K562 (cell line): ENCODE measurements around the gene TLCD1. TPM values are rescaled to one million over a fixed set of nuclear protein-coding genes. Genes with fewer than 3 reads are reported as not detected.

Experiments
- CCAR2 ChIP-seq: fragments of 200-400 bp; formaldehyde crosslinking; IDR thresholded peaks from 2 replicates; pipeline ENCODE4 v1.6.1; 2017; ENCODE audit warnings: mild to moderate bottlenecking, low read depth, low read length
- CGGBP1 ChIP-seq: fragments of 250-450 bp; sonication (Bioruptor Pico); IDR thresholded peaks from 2 replicates; pipeline ENCODE4 v1.9.0; 2021; ENCODE audit warnings: mild to moderate bottlenecking
- ETV1 ChIP-seq: fragments of 450-650 bp; conservative IDR thresholded peaks from 2 replicates; pipeline ENCODE4 v1.6.1; 2016; ENCODE audit warnings: missing genetic modification characterization, control low read depth, low read depth, missing compliant biosample characterization
- FOXK1 ChIP-seq: sonication (generic); formaldehyde crosslinking; IDR thresholded peaks from 2 replicates; pipeline ENCODE4 v1.8.0; 2022; ENCODE audit warnings: missing genetic modification reagents, mild to moderate bottlenecking, borderline replicate concordance
- HCFC1 ChIP-seq: IDR thresholded peaks from 2 replicates; pipeline ENCODE4 v1.6.1; 2012; ENCODE audit warnings: low read depth, low read length, improper control_type of control experiment
- KDM4B ChIP-seq, 2 experiments: fragments of 450-650 bp in 1 of 2; sonication (generic) in 1 of 2; IDR thresholded peaks; 2 replicates each; pipeline ENCODE4 v1.6.1; 2016 to 2017; ENCODE audit warnings: borderline replicate concordance in 2 of 2, antibody characterized with exemption in 1 of 2, low read depth in 1 of 2, mild to moderate bottlenecking in 1 of 2
- MEIS2 ChIP-seq: fragments of 450-650 bp; IDR thresholded peaks from 2 replicates; pipeline ENCODE4 v1.6.1; 2014; ENCODE audit warnings: mild to moderate bottlenecking; ENCODE audit not compliant: partially characterized antibody
- MYC ChIP-seq, 2 experiments: fragments of 250-450 bp in 1 of 2; sonication (Bioruptor Pico) in 1 of 2; IDR thresholded peaks; 2 replicates each; pipeline versions ENCODE4 v1.5.1 to v1.6.1; 2012 to 2021; ENCODE audit warnings: low read depth in 2 of 2, borderline replicate concordance in 1 of 2, improper control_type of control experiment in 1 of 2, low read length in 1 of 2, mild to moderate bottlenecking in 1 of 2, moderate library complexity in 1 of 2
- MYNN ChIP-seq, 2 experiments: sonication (generic); formaldehyde crosslinking in 1 of 2; IDR thresholded peaks; 2 replicates each; pipeline versions ENCODE4 v1.5.0 to v1.6.1; 2016 to 2020; ENCODE audit warnings: antibody characterized with exemption in 1 of 2, missing genetic modification reagents in 1 of 2
- NFRKB ChIP-seq: fragments of 450-650 bp; IDR thresholded peaks from 2 replicates; pipeline ENCODE4 v1.6.1; 2016; ENCODE audit warnings: low read depth
- POLR2B ChIP-seq: fragments of 450-650 bp; IDR thresholded peaks from 2 replicates; pipeline ENCODE4 v1.6.1; 2018; ENCODE audit warnings: low read depth; ENCODE audit not compliant: partially characterized antibody
- RCOR1 ChIP-seq, 2 experiments: IDR thresholded peaks; 2 replicates each; pipeline ENCODE4 v1.6.1; 2012; ENCODE audit warnings: low read depth in 2 of 2, low read length in 2 of 2, borderline replicate concordance in 1 of 2, improper control_type of control experiment in 1 of 2
- SNRNP70 ChIP-seq: fragments of 200-400 bp; formaldehyde crosslinking; optimal IDR thresholded peaks from 2 replicates; pipeline ENCODE3; 2017; ENCODE audit warnings: low read depth, low read length
- TAF1 ChIP-seq: IDR thresholded peaks from 2 replicates; pipeline ENCODE4 v1.6.1; 2011; ENCODE audit warnings: mild to moderate bottlenecking, low read length, moderate library complexity; ENCODE audit not compliant: insufficient read depth, control insufficient read depth, severe bottlenecking; ENCODE audit errors: extremely low read depth
- TRIM28 ChIP-seq: fragments of 450-650 bp; IDR thresholded peaks from 2 replicates; pipeline ENCODE4 v1.6.1; 2017
- ZEB2 ChIP-seq: fragments of 450-650 bp; IDR thresholded peaks from 2 replicates; pipeline ENCODE4 v1.6.1; 2016
- ZNF431 ChIP-seq: sonication (generic); formaldehyde crosslinking; IDR thresholded peaks from 2 replicates; pipeline ENCODE4 v1.8.0; 2022; ENCODE audit warnings: mild to moderate bottlenecking, missing genetic modification reagents
- polyA plus RNA-seq, 8 experiments: library from polyadenylated mRNA; depleted of rRNA in 4 of 8; stranded (reverse) in 5 of 8; unstranded in 3 of 8; fragments of >200 nt; fragmentation: Nextera tagmentation in 2 of 8; fragmentation: Illumina TruSeq in 1 of 8; extraction: Ambion mirVana in 2 of 8; extraction: Trizol in 1 of 8; gene quantifications; 2 replicates each; pipeline versions ENCODE4 v1.2.1 to v1.2.3, GENCODE V29; 2011 to 2014; ENCODE audit warnings: inconsistent platforms in 1 of 8, missing spikeins in 1 of 8
- total RNA-seq, 7 experiments: library from RNA; depleted of rRNA in 6 of 7; stranded (reverse); fragments of >200 nt in 6 of 7; fragmentation: Illumina TruSeq in 2 of 7; extraction: Trizol in 2 of 7; gene quantifications; 2 replicates each; pipeline versions ENCODE4 v1.2.1 to v1.2.3, GENCODE V29; 2011 to 2021; ENCODE audit warnings: low replicate concordance in 1 of 7
- TF ChIP-seq, protein P1 (sequence below): sonication (generic); formaldehyde crosslinking; IDR thresholded peaks from 2 replicates; pipeline ENCODE4 v1.8.0; 2022; ENCODE audit warnings: mild to moderate bottlenecking, missing genetic modification reagents
- TF ChIP-seq, protein P2 (sequence below): sonication (generic); formaldehyde crosslinking; IDR thresholded peaks from 2 replicates; pipeline ENCODE4 v1.8.0; 2022; ENCODE audit warnings: mild to moderate bottlenecking, missing genetic modification reagents

Gene TLCD1
- total and polyA plus RNA-seq, 9 of the 15 experiments (the other 6 are each of a cell fraction or from before 2014, with no cell fraction given), result 6.8 to 37.7 (median 21.7) TPM

GRCh38 chr17:28728364-28729200, 2.5 kb upstream of the TLCD1 start, which contains the start of gene NEK8 (continued):
- TF ChIP-seq, protein P1, sequence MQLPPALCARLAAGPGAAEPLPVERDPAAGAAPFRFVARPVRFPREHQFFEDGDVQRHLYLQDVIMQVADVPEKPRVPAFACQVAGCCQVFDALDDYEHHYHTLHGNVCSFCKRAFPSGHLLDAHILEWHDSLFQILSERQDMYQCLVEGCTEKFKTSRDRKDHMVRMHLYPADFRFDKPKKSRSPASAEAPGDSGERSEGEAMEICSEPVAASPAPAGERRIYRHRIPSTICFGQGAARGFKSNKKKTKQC, result peak; percentile 44; the same call in 1 of the 2 replicates
- TF ChIP-seq KDM4B (IDR thresholded peaks at IDR 0.05; ENCODE audit: borderline replicate concordance in 2 of 2, low read depth in 1 of 2) (peak in 1 of 2 experiments; percentile 11; a peak in 1 of 4 replicates), CCAR2 (0 out of 2 replicates have a peak, but pooled peaks have one; percentile 70), POLR2B (peak; percentile 84), ETV1 (tag) (peak; percentile 78), ZNF431 (CRISPR knock-in tag) (0 out of 2 replicates have a peak, but pooled peaks have one; percentile 36), MYNN (IDR thresholded peaks at IDR 0.05) (no peak), MYNN (CRISPR knock-in tag; IDR thresholded peaks at IDR 0.05) (no peak), TRIM28 (no peak), ZEB2 (0 out of 2 replicates have a peak, but pooled peaks have one; percentile 11), TAF1 (peak; percentile 70), HCFC1 (peak; percentile 10; the same call in 1 of the 2 replicates), NFRKB (peak; percentile 65; the same call in 1 of the 2 replicates), FOXK1 (CRISPR knock-in tag) (0 out of 2 replicates have a peak, but pooled peaks have one; percentile 82), RCOR1 (IDR thresholded peaks at IDR 0.05; ENCODE audit: borderline replicate concordance in 1 of 2, low read depth in 2 of 2, low read length in 2 of 2) (0 out of 4 replicates have a peak, but pooled peaks of 1 of the 2 experiments have one; percentile 1), MYC (IDR thresholded peaks at IDR 0.05; ENCODE audit: low read depth, low read length) (peak; percentile 93), MYC (CRISPR knock-in tag; IDR thresholded peaks at IDR 0.05; ENCODE audit: borderline replicate concordance, low read depth) (peak; percentile 86; the same call in 1 of the 2 replicates), CGGBP1 (CRISPR knock-in tag) (0 out of 2 replicates have a peak, but pooled peaks have one; percentile 20), SNRNP70 (no peak), MEIS2 (peak; percentile 53)
- TF ChIP-seq, protein P2, sequence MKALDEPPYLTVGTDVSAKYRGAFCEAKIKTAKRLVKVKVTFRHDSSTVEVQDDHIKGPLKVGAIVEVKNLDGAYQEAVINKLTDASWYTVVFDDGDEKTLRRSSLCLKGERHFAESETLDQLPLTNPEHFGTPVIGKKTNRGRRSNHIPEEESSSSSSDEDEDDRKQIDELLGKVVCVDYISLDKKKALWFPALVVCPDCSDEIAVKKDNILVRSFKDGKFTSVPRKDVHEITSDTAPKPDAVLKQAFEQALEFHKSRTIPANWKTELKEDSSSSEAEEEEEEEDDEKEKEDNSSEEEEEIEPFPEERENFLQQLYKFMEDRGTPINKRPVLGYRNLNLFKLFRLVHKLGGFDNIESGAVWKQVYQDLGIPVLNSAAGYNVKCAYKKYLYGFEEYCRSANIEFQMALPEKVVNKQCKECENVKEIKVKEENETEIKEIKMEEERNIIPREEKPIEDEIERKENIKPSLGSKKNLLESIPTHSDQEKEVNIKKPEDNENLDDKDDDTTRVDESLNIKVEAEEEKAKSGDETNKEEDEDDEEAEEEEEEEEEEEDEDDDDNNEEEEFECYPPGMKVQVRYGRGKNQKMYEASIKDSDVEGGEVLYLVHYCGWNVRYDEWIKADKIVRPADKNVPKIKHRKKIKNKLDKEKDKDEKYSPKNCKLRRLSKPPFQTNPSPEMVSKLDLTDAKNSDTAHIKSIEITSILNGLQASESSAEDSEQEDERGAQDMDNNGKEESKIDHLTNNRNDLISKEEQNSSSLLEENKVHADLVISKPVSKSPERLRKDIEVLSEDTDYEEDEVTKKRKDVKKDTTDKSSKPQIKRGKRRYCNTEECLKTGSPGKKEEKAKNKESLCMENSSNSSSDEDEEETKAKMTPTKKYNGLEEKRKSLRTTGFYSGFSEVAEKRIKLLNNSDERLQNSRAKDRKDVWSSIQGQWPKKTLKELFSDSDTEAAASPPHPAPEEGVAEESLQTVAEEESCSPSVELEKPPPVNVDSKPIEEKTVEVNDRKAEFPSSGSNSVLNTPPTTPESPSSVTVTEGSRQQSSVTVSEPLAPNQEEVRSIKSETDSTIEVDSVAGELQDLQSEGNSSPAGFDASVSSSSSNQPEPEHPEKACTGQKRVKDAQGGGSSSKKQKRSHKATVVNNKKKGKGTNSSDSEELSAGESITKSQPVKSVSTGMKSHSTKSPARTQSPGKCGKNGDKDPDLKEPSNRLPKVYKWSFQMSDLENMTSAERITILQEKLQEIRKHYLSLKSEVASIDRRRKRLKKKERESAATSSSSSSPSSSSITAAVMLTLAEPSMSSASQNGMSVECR (CRISPR knock-in tag), result peak; percentile 74
